IPS-18c (cell line): Measurements from ENCODE around the gene SLIT3.

Source experiments
- H3K4me3 ChIP-seq: 2 replicates; pipeline ENCODE4 v1.7.0; 2013; ENCODE audit warnings: low read depth, mild to moderate bottlenecking, low read length, moderate library complexity; ENCODE audit not compliant: insufficient read depth
- H3K9me3 ChIP-seq: one replicate; pipeline ENCODE4 v1.6.1; 2013; ENCODE audit warnings: mild to moderate bottlenecking, low read length, moderate library complexity; ENCODE audit not compliant: control insufficient read depth, insufficient read depth

The SLIT3 gene

GRCh38 chr5:168818558-168818957, 482.4 kb downstream of the SLIT3 start:
- H3K4me3 ChIP-seq: no peak overlapping the region
- peaks cover 2% of the 10 kb centered on the region for H3K9me3 ChIP-seq

- H3K4me3 ChIP-seq: no peak overlapping the region
- H3K9me3 ChIP-seq: peaks cover 2% of the 10 kb centered on the region
These were observed 483.3 kb downstream of the SLIT3 start for GRCh38 chr5:168817591-168817990.

- Histone ChIP-seq H3K9me3 (peaks cover 2% of the 10 kb centered on the region), H3K4me3 (no peak overlapping the region)
These were observed 484.3 kb downstream of the SLIT3 start for GRCh38 chr5:168816661-168817060.

- no peaks in the 10 kb centered on the region for H3K9me3 ChIP-seq
- H3K4me3 ChIP-seq: no peak overlapping the region
These were observed 487.6 kb downstream of the SLIT3 start for GRCh38 chr5:168813184-168813968.

GRCh38 chr5:168810641-168811040, 490.3 kb downstream of the SLIT3 start:
- Histone ChIP-seq H3K9me3 (no peaks in the 10 kb centered on the region), H3K4me3 (no peak overlapping the region)

- H3K4me3 ChIP-seq: no peak overlapping the region
These were observed 491.7 kb downstream of the SLIT3 start for GRCh38 chr5:168809218-168809617.

GRCh38 chr5:168808051-168808616, 492.8 kb downstream of the SLIT3 start:
- Histone ChIP-seq H3K9me3 (no peaks in the 10 kb centered on the region), H3K4me3 (no peak overlapping the region)

More at GRCh38 chr5:168809218-168809617, 491.7 kb downstream of the SLIT3 start:
- H3K9me3 ChIP-seq: no peaks in the 10 kb centered on the region

- Histone ChIP-seq H3K9me3 (no peaks in the 10 kb centered on the region), H3K4me3 (no peak overlapping the region)
These were observed 493.7 kb downstream of the SLIT3 start for GRCh38 chr5:168807287-168807686.

- no peak overlapping the region for H3K4me3 ChIP-seq
- no peaks in the 10 kb centered on the region for H3K9me3 ChIP-seq
These were observed 497.4 kb downstream of the SLIT3 start for GRCh38 chr5:168803541-168803940.

GRCh38 chr5:168802337-168802736, 498.6 kb downstream of the SLIT3 start:
- H3K9me3 ChIP-seq: no peaks in the 10 kb centered on the region
- H3K4me3 ChIP-seq: no peak overlapping the region

- Histone ChIP-seq H3K9me3 (no peaks in the 10 kb centered on the region), H3K4me3 (no peak overlapping the region)
These were observed 499.4 kb downstream of the SLIT3 start for GRCh38 chr5:168801567-168801966.

GRCh38 chr5:168800701-168801100, 500.2 kb downstream of the SLIT3 start:
- no peaks in the 10 kb centered on the region for H3K9me3 ChIP-seq
- H3K4me3 ChIP-seq: no peak overlapping the region

- H3K9me3 ChIP-seq: no peaks in the 10 kb centered on the region
- H3K4me3 ChIP-seq: no peak overlapping the region
These were observed 502.6 kb downstream of the SLIT3 start for GRCh38 chr5:168798065-168799023.

- peaks cover under 1% of the 10 kb centered on the region for H3K9me3 ChIP-seq
- H3K4me3 ChIP-seq: no peak overlapping the region; the same call in 1 of the 2 replicates
These were observed 504.1 kb downstream of the SLIT3 start for GRCh38 chr5:168796593-168797580.

- Histone ChIP-seq H3K9me3 (peaks cover 2% of the 10 kb centered on the region), H3K4me3 (no peak overlapping the region)
These were observed 504.9 kb downstream of the SLIT3 start for GRCh38 chr5:168796000-168796399.
